Middle frontal gyrus (tissue), 1 donor: ENCODE data around the gene CPEB3.
"Not testable (repeated sequence)": the region's sequence is repeated elsewhere in the genome, so short reads cannot be mapped to it uniquely, and the experiment has no call there.

ENCODE experiments used
- DNase-seq: peaks from one replicate; pipeline ENCODE4 v3.0.0-alpha.2; 2015; ENCODE audit warnings: low spot score; ENCODE audit errors: extremely low spot score

Gene CPEB3

DNA sequence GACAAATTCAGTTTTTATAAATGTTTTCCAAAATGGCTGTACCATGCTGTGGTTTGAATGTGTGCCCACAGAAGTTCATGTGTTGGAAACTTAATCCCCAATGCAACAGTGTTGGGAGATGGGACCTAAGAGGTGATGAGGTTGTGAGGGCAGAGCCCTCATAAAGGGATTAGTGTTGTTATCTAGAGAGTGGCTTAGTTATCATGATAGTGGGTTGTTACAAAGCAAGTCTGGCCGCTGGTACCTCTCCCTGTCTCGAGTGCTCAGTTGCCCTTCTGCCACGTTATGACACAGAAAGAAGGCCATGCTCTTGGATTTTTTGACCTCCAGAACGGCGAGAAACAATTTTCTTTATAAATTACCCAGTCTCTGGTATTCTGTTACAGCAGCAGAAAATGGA lies 248.3 kb downstream of the CPEB3 start:
- no peak for DNase-seq

DNA sequence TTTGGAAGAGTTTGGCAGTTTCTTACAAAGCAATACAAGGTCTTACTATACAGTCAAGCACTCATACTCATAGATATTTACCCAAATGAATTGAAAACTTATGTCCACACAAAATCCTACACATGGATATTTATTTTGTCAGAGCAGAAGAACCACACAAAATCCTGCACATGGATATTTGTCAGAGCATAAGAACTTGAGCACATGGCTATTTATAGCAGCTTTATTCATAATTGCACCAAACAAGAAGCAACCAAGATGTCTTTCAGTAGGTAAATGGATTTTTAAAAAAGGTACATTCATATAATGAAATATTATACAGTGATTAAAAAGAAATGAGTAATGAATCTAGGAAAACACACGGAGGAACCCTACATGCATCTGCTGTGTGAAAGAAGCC lies 251.9 kb downstream of the CPEB3 start:
- DNase-seq, result no peak

DNA sequence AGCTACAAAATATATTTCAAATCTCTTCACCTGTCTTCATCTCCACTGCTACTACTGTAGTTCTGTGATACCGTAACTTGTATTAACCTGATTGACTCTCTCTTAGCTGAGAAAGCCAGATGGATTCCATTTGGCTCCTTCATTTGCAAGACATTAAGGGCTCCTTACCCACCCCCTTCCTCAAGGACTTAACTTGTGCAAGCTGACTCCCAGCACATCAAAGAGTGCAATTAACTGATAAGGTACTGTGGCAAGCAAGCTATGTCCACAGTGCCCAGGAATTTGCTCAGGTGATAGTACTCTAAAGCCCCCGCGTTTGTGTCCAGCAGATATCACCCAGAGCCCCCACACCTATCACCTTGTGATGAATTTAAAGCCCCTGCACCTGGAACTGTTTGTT lies 257.8 kb downstream of the CPEB3 start:
- not testable (repeated sequence) for DNase-seq

DNA sequence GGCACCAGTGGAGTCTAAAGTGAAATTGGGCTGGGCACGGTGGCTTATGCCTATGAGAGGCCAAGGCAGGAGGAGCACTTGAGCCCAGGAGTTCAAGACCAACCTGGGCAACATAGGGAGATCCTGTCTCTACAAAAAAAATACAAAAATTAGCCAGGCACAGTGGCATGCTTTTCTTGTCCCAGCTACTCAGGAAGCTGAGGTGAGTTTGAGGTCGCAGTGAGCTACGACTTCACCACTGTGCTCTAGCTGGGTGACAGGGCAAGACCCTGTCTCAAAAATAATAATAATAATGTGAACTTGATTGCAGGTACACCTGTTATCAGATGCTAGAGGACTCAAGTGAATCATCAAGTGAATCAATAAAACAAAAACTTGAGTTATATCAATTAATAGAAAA lies 259.3 kb downstream of the CPEB3 start:
- DNase-seq, result no peak

DNA sequence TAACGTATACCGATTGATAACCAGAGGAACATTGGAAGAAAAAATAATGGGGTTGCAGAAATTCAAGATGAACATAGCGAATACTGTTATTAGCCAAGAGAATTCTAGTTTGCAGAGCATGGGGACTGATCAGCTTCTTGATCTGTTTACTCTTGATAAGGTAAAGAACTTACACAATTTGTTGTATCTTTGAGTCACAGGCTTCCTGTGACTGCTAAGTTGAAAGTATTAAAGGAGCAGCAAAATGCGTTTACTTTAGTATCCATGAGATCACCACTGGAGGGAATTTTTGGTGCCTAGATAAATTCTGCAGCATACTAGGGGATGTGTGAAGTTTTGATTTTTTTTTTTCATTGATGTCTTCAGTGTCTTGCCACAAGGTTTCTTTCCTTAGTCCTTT lies 263.7 kb downstream of the CPEB3 start:
- DNase-seq, result no peak

DNA sequence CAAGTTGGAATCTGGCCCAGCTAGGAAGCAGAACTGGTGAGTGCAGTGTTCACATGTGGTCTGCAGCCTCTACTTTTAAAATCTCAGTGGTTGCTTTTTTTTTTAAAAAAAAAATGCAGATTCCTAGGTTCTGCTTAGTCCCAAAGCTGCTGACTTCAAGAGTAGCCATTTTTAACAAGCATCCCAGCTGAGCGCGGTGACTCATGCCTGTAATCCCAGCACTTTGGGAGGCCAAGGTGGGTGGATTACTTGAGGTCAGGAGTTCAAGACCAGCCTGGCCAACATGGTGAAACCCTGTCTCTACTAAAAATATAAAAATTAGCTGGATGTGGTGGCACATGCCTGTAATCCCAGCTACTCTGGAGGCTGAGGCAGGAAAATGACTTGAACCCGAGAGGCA lies 265.5 kb downstream of the CPEB3 start:
- DNase-seq, result not testable (repeated sequence)

DNA sequence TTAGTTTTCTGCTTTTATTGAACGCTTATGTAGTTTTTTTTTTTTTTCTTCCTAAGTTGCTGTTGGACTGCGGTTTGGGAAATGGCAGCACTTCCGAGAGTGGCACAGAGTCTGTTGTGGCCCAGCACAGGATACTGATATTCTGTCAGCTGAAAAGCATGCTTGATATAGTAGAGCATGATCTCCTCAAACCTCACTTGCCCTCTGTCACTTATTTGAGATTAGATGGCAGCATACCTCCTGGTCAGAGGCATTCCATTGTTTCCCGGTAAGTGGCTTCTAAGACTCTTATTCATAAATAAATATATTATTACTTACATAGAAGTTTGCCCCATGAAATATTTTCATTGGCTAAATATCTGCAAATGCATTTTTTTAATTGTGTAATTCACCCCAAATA lies 266.2 kb downstream of the CPEB3 start:
- DNase-seq, result no peak

DNA sequence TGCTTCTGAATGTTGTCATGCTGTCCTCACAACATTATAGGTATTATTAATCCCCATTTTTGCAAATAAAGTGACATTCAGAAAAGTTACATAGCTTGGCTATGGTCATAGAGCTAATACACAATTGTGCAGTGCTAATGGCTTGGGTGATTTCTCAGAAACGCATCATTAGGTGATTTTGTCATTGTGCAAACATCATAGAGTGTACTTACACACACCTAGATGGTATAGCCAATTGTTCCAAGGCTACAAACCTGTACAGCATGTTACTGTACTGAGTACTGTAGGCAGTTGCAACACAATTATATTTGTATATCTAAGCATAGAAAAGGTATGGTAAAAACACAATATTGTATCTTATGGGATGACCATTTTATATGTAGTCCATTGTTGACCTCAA lies 276.3 kb downstream of the CPEB3 start:
- DNase-seq, result no peak

DNA sequence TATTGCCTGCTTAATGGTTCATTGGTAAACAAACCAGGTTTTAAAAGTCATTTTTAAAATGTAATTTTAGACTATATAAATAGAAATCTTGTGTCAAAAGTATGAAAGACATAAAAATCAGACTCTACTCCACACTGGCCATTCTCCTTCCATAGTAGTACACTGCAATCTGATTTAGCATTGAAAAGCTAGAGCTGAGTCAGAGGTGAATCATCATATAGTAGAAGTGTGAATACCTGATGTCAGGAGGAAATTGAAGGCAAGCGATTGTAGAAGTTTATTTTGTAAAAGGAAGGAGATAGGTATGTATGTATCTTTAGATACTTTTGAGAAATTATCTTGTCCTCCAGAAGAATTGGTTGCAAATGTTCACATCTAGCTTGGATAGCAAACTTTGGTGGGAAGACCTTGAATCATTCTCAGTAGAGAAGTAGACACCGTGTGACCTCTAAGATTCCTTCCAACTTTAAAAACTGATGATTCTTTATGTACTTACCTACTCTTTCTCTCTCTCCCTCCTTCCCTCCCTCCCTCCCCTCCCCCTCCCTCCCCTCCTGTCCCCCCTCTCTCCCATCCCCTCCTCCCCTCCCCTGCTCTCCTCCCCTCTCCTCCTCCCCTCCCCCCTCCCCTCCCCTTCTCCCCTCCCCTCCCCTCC lies 279.2 kb downstream of the CPEB3 start:
- no peak for DNase-seq

DNA sequence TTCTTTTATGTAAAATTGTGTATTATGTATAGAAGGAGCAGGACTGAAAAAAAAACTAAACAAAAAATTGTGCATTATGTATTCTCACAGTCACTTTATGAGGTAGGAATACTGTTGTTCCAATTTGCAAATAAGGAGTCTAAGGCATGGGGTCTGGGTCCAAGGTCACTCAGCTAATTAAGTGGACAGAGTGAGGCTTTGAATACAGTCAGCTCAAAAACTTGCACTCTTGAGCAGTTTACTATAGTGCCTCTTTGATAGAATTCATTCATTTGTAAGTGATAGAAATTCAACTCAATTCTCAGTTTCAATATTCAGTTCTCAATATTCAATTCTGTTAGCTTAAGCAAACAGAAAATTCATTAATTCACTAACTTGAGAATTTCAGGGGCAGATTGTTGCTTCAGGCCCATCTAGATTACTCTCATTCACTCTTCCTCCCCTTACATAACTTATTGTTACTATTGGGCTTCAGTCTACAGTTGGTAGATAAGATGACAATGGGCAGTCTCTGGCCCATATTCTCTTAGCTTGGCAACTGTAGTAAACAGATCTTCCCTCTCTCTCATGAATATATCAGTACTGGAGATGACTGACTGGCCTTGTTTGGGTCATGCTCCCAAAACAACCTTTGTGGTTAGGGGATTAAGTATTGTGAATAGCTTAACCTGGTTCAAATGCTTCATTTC lies 280.7 kb downstream of the CPEB3 start:
- no peak for DNase-seq

DNA sequence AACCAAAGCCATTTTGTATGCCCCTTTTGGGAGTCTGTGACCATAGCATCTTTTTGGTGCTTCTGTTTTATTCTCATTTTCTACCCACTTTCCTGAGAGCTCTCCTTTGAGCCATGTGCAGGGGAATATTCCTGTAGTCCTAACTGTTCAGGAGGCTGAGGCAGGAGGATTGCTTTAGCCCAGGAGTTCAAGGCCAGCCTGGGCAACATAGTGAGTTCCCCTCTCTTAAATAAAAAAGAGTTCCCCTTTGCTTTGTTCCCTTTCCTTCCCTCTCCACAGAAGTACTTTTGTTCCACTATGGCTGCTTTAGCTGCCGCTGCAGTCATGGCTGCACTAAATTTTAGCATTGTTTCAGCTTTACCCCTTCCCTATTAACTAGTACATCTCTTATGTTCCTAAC lies 281.4 kb downstream of the CPEB3 start:
- no peak for DNase-seq

DNA sequence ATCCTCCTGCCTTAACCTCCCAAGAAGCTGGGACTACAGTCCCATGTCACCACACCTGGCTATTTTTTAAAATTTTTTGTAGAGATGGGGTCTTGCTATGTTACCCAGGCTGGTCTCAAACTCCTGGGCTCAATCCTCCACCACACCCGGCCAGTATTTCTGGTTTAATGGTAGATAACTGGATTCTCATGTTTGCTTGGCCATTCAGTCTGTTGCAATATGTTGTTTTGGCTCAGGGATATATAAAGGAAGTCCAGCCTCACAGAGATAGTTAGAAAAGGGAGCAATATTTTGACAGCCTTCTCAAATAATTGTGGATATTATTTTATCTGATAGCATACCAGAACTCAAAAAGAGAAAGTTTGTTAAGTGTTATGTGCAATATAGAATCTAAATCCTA lies 284.9 kb downstream of the CPEB3 start:
- no peak for DNase-seq

DNA sequence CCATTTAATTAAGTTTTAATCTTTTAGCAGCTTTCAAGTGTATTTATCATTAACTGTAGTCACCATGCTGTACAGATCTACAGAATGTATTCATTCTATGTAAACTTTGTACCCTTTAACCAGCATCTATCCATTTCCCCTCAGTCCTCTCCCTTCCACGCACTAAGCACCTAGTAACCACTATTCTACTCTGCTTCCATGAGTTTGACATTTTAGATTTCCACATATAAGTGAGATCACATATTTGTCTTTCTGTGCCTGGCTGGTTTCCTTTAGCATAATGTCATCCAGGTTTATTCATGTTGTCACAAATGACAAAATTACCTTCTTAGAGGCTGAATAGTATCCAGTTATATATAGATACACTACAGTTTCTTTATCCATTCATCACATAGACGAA lies 287.6 kb downstream of the CPEB3 start:
- no peak for DNase-seq

DNA sequence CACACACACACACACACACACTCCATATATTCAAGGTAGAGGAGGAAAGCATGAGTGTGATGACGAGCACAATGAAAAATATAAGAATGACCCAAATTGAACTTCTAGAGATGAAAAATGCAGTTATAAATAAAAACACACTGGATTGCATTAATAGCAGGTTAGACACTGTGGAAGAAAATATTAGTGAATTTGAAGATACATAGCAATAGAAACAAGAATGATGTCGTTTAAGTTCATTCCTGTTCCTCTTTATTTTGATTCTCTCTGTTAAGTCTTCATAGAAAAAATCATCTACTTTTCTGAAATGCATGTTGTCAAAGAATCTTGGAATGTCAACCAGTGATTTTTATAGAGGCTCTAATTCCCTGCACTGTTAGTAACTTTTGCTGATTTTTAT lies 288.9 kb downstream of the CPEB3 start:
- DNase-seq, result no peak

DNA sequence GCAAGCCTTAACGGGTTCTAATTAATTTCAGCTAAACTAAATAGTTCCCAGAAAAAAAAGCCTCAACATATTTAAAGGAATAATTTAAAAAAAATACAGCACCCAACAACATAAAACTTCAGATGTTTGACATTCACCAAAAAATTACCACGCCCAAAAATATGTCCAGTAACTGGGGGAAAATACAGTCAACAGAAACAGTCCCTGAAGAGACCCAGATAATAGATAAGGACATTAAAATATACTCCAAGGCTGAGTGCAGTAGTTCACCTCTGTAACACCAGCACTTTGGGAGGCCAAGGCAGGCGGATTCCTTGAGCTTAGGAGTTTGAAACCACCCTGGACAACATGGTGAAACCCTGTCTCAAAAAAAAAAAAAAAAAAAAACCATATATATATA lies 289.3 kb downstream of the CPEB3 start:
- DNase-seq, result no peak
